Natural killer cell treated with Interleukin-12 subunit alpha and Interleukin-12 subunit beta and Interleukin-15 and Interleukin-18, amount 100 ng/mL, for 72 hours (primary cell): ENCODE data around the gene KIF11. TPM values are rescaled to one million over a fixed set of nuclear protein-coding genes. Genes with fewer than 3 reads are reported as not detected.
"Not testable (repeated sequence)": the region's sequence is repeated elsewhere in the genome, so short reads cannot be mapped to it uniquely, and the experiment has no call there.

Source experiments
- ATAC-seq, 2 donors: fragments of 150-1000 bp; cut with Tn5 transposase in 1 of 2; sonication (Bioruptor Pico), chemical (Tn5 transposase) in 1 of 2; 2 replicates each; pipeline ENCODE4 v1.10.0; 2021
- DNase-seq: peaks from one replicate; pipeline ENCODE4 v3.0.0; 2022; ENCODE audit warnings: low spot score
- H3K27ac Mint-ChIP-seq, 2 donors: 1 replicate in 1 of 2; 2 replicates in 1 of 2; pipeline ENCODE4 v1.8.0; 2022; ENCODE audit warnings: mixed read lengths in 2 of 2, mild to moderate bottlenecking in 1 of 2, moderate library complexity in 1 of 2
- H3K27me3 Mint-ChIP-seq, 2 donors: 1 replicate in 1 of 2; 2 replicates in 1 of 2; pipeline ENCODE4 v1.8.0; 2022; ENCODE audit warnings: mixed read lengths in 2 of 2
- H3K36me3 Mint-ChIP-seq: one replicate; pipeline ENCODE4 v1.8.0; 2022; ENCODE audit warnings: mixed read lengths
- H3K4me1 Mint-ChIP-seq, 2 donors: 1 replicate in 1 of 2; 2 replicates in 1 of 2; pipeline ENCODE4 v1.8.0; 2022; ENCODE audit warnings: low read depth in 2 of 2, mixed read lengths in 2 of 2, mild to moderate bottlenecking in 1 of 2
- H3K4me3 Mint-ChIP-seq: one replicate; pipeline ENCODE4 v1.8.0; 2022; ENCODE audit warnings: mixed read lengths
- H3K9me3 Mint-ChIP-seq: 2 replicates; pipeline ENCODE4 v1.8.0; 2022; ENCODE audit warnings: mixed read lengths
- total RNA-seq, 2 donors: library from RNA; stranded (reverse); gene quantifications; one replicate each; pipeline ENCODE4 v1.2.3, GENCODE V29; 2022

KIF11 gene
- total RNA-seq, 2 donors from 2014 or later = 25.6 to 42.2 TPM

- H3K4me1 Mint-ChIP-seq = peaks cover 19 to 43% of the 10 kb centered on the region in 2 donors
- no peak for ATAC-seq
- DNase-seq = no peak
- peaks cover 5% of the 10 kb centered on the region for H3K36me3 Mint-ChIP-seq
- H3K27ac Mint-ChIP-seq = peak overlapping the region; percentile 4 to 53
- H3K4me3 Mint-ChIP-seq = peak overlapping the region; percentile 81
- H3K27me3 Mint-ChIP-seq = no peaks in the 10 kb centered on the region
- no peaks in the 10 kb centered on the region for H3K9me3 Mint-ChIP-seq
These were observed 20.4 kb upstream of the KIF11 start for GRCh38 chr10:92572362-92573090.

DNA sequence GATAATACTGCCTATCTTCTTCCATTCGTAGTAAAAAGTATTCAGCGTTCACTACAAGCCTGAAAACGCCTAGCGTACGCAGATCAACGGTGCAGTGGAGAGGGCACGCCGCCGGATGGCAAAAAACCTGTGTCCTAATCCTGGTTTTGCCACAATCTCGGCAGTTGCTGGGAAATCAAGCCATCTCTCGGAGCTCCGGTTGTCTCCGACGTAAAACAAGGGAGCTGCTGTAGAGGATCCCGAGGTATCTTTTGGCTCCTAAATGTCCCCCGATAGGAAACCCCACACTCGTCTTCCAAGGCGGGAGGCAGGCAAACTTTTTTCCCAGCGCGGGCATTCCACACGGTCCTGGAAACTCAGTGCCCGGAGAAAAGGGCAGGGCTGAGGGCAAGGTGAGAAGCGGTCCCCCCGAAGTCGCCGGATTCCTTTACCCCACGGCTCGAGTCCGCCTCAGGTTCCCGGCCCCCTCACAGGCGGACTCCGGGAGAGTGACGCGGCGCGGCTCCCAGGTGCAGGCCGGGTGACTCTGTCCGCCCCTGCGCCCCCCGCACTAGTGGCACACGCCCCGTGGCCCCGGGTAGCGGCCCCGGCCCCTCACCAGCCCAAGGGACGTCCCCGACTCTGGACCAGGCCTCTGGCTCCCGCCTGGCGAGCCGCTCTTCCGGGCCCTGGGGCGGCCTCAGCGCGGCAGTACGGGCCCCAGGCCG, 19.7 kb upstream of the KIF11 start:
- ATAC-seq (no peak), DNase-seq (no peak)
- Mint-ChIP-seq H3K36me3 (peaks cover 5% of the 10 kb centered on the region), H3K27me3 (no peaks in the 10 kb centered on the region), H3K9me3 (no peaks in the 10 kb centered on the region), H3K4me1 (peaks cover 16 to 38% of the 10 kb centered on the region in 2 donors), H3K27ac (peak overlapping the region; percentile 4 to 53), H3K4me3 (peak overlapping the region; percentile 85)

DNA sequence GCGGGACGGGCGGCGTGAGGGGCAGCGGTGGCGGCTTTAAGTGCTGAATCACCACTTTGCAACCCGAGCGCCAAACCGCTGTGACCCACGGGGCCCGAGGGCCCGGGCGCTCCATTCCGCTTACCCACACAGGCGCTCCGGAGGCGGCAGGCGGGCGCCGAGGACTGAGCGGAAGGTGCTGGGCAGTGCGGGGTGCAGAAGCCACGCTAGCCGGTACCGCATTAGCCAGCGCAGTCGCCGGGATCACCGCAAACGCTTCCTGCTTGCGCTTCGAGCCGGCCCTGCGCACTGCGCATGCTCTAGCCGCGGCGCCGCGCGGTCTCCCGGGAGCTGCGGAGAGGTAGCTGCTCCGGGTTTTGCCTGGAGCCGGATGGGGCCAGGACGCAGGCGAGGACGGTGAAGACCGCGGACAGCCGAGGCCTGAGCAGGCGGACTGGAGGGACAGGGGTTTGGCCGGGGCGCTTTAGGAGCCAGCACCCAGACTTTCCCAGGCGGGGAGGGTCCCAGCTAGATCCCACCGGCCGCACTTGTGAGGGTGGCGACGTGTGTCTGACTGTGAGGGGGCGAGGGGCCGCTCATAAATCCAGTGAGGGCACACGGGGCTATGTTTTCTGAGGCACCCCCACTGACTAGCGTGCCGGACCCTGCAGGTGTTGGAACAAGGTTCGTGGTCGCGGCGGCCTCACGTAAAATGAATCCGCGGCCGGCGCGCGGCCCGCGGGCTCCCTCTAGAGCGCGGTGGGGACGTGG, 19.0 kb upstream of the KIF11 start, which contains the start of gene IDE:
Gene IDE (minus strand): TSS at position 296 of the 750 bp plus-strand sequence. CDS start 74 bp downstream, at position 222.
- peak; percentile 86 for DNase-seq
- peak within 1 kb of the TSS; percentile 53 to 55 for H3K27ac Mint-ChIP-seq
- H3K9me3 Mint-ChIP-seq = no peaks in the 10 kb centered on the region
- H3K4me3 Mint-ChIP-seq = peak within 1 kb of the TSS; percentile 85
- no peaks in the 10 kb centered on the region for H3K27me3 Mint-ChIP-seq
- peaks cover 4% of the 10 kb centered on the region for H3K36me3 Mint-ChIP-seq
- ATAC-seq = peak; percentile 85 to 90
- H3K4me1 Mint-ChIP-seq = peaks cover 16 to 36% of the 10 kb centered on the region in 2 donors

GRCh38 chr10:92574548-92575261, 18.2 kb upstream of the KIF11 start:
- H3K4me3 Mint-ChIP-seq = peak overlapping the region; percentile 85
- no peaks in the 10 kb centered on the region for H3K36me3 Mint-ChIP-seq
- H3K4me1 Mint-ChIP-seq = peaks cover 13 to 31% of the 10 kb centered on the region in 2 donors
- ATAC-seq (no peak), DNase-seq (no peak)
- H3K27me3 Mint-ChIP-seq = no peaks in the 10 kb centered on the region
- H3K27ac Mint-ChIP-seq = peak overlapping the region; percentile 53 to 55
- H3K9me3 Mint-ChIP-seq = no peaks in the 10 kb centered on the region

DNA sequence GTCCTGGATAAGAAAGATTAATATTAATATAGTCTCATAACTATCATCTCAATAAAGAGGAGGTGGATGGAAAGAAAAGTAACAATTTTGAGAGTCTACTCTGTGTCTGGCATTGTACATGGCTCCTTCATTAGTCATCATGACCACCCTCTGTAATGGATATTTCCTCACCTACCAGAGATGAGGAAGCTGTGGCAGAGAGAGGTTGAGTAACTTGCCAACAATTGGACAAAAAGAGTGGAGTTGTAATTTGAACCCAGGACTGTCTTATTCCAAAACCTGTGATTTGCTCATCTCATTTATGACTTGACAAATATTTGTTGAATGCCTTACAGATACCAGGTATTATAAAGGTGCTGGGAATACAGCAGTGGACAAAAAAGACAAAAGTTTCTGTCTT, 17.0 kb upstream of the KIF11 start:
- Mint-ChIP-seq H3K4me3 (no peak overlapping the region), H3K9me3 (no peaks in the 10 kb centered on the region), H3K27ac (no peak overlapping the region), H3K27me3 (no peaks in the 10 kb centered on the region), H3K36me3 (no peaks in the 10 kb centered on the region), H3K4me1 (peaks cover 13 to 27% of the 10 kb centered on the region in 2 donors)
- DNase-seq (no peak), ATAC-seq (no peak)

GRCh38 chr10:92582347-92582746, 10.6 kb upstream of the KIF11 start:
- not testable (repeated sequence) for H3K36me3 Mint-ChIP-seq, H3K27ac Mint-ChIP-seq, H3K4me1 Mint-ChIP-seq, H3K4me3 Mint-ChIP-seq, H3K9me3 Mint-ChIP-seq, DNase-seq, ATAC-seq, H3K27me3 Mint-ChIP-seq

DNA sequence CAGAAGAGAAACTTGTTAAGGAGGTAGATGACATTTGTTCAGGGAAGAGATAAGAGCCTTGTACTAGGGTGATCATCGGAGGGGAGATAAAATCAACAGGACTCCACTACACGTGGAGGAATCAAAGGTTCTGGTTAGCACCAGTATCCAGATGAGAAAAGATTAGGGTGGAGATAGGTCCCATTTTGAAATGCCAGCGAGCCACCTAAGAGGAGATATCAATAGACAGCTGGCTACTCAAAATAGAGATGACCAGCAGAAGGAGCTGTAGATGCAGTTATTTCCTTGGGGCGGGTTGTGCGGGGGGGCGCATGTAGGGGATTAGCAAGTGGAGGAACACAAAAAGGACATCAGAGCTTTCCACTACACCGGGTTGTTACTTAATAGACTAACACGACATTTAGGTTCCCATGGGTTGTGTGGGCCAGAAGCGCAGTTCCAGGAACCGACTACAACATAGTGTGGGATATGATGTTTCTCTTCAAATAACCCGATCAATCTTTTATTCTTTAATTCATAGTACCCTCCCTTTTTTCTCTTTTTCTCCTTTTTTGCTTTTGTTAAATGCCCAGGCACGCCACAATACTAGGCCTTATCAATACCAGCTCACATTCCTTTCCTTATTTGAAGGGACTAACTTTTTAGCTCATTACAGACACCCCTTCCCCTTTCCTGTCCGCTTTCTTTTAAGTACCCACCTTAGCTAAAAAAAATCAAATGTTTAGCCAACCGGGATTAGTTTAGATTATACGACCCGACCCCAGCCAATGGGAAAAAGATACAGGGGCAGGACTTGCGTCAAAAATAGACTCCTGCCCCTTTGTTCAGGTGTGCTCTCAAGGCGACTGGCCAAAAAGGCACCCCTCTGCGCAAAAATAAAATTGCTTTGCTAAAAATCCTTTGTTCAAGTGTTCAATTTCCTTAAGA, 2.0 kb upstream of the KIF11 start:
- Mint-ChIP-seq H3K27me3 (no peaks in the 10 kb centered on the region), H3K9me3 (no peaks in the 10 kb centered on the region), H3K36me3 (no peaks in the 10 kb centered on the region), H3K27ac (peak overlapping the region; percentile 97 to 100), H3K4me3 (peak overlapping the region; percentile 98), H3K4me1 (peaks cover 27 to 34% of the 10 kb centered on the region in 2 donors)
- DNase-seq (no peak), ATAC-seq (no peak)

- peaks cover 27 to 36% of the 10 kb centered on the region in 2 donors for H3K4me1 Mint-ChIP-seq
- no peaks in the 10 kb centered on the region for H3K36me3 Mint-ChIP-seq
- DNase-seq (peak; percentile 92), ATAC-seq (peak; percentile 89 to 93)
- H3K27ac Mint-ChIP-seq = peak overlapping the region; percentile 97 to 100
- H3K27me3 Mint-ChIP-seq = no peaks in the 10 kb centered on the region
- peak overlapping the region; percentile 98 for H3K4me3 Mint-ChIP-seq
- no peaks in the 10 kb centered on the region for H3K9me3 Mint-ChIP-seq
These were observed 1.3 kb upstream of the KIF11 start for GRCh38 chr10:92591550-92592022.

DNA sequence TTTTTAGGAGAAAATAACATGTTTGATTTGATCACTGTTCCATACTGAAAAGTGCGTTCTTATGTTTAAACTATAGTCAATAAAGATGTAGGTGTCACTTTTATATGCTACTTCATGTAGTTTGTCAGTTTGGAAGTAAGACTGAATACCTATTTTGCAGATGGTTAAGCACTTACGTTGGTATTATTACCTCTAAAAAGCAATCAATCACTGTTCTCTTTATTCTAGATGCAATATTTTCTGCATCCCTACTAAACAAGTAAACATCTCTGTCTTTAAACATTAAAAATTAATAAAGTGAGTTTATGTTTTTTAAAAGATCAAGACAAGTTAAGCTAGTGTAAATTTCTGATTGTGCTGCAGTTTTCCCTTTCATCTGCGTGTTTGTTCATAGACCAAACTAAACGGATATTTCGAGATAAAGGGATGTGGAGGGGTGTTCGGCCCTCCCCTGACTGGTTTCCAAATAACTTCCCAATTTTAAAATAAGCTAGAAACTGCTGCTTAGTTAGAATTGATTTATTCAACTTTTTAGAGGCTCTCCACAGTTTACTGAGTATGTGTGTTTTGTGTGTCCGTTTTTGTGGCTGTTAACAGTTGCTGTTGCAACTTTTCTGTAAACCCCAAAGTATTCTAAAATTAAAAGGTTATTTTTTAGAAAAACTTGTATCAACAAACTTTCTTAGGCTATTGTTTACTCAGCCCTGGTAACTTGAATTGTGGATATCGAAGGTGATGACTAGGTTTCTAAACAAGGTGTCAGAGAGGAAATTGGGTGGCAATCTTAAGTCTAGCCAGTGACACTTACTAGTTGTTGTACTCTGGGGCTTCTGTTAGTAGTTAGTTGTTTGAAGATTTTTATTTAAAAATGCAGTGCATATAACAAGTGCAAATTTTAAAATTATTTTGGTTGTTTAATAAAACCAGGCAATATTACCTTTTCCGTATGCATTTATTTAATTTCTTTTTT, 974 bp downstream of the KIF11 start:
- no peaks in the 10 kb centered on the region for H3K36me3 Mint-ChIP-seq
- peak overlapping the region; percentile 97 to 100 for H3K27ac Mint-ChIP-seq
- H3K4me3 Mint-ChIP-seq = peak overlapping the region; percentile 98
- ATAC-seq (no peak), DNase-seq (no peak)
- H3K27me3 Mint-ChIP-seq = no peaks in the 10 kb centered on the region
- peaks cover 27 to 47% of the 10 kb centered on the region in 2 donors for H3K4me1 Mint-ChIP-seq
- H3K9me3 Mint-ChIP-seq = no peaks in the 10 kb centered on the region

- no peak for DNase-seq
- Mint-ChIP-seq H3K9me3 (no peaks in the 10 kb centered on the region), H3K4me3 (peak overlapping the region; percentile 68), H3K27ac (peak overlapping the region in 1 of 2 donors; percentile 3), H3K27me3 (no peaks in the 10 kb centered on the region), H3K36me3 (no peaks in the 10 kb centered on the region), H3K4me1 (peaks cover 24 to 42% of the 10 kb centered on the region in 2 donors)
- no peak for ATAC-seq
These were observed 2.6 kb downstream of the KIF11 start for GRCh38 chr10:92595505-92595904.

DNA sequence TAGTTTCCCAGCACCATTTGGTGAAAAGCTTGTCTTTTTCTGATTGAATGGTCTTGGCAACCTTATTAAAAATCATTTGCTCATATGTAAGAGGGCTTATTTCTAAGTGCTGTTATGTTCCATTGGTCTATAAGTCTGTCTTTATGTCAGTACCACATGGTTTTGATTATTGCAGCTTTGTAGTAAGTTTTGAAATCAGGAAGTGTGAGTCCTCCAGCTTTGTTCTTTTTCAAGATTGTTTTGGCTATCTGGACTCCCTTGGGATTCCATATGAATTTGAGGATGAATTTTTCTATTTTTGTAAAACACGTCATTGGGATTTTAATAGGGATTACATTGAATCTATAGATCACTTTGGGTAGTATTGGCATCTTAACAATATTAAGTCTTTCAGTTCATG, 5.4 kb downstream of the KIF11 start:
- H3K36me3 Mint-ChIP-seq = no peaks in the 10 kb centered on the region
- no peaks in the 10 kb centered on the region for H3K27me3 Mint-ChIP-seq
- ATAC-seq (no peak), DNase-seq (no peak)
- H3K4me3 Mint-ChIP-seq = no peak overlapping the region
- no peaks in the 10 kb centered on the region for H3K9me3 Mint-ChIP-seq
- H3K4me1 Mint-ChIP-seq = peaks cover 14 to 40% of the 10 kb centered on the region in 2 donors
- H3K27ac Mint-ChIP-seq = no peak overlapping the region
